Muscle layer of duodenum (tissue), 2 donors: ENCODE measurements around the gene GNAT2.
"Not testable (repeated sequence)": the region's sequence is repeated elsewhere in the genome, so short reads cannot be mapped to it uniquely, and the experiment has no call there.

ENCODE experiments used
- H3K27ac ChIP-seq: one replicate; pipeline ENCODE4 v1.7.0; 2013; ENCODE audit warnings: mild to moderate bottlenecking, low read length
- H3K27me3 ChIP-seq: one replicate; pipeline ENCODE4 v1.7.0; 2013; ENCODE audit warnings: low read depth, mild to moderate bottlenecking, control low read depth, low read length
- H3K36me3 ChIP-seq, 2 donors: one replicate each; pipeline ENCODE4 v1.7.0; 2013; ENCODE audit warnings: low read length in 2 of 2, control low read depth in 1 of 2, mild to moderate bottlenecking in 1 of 2; ENCODE audit not compliant: insufficient read depth in 2 of 2, control insufficient read depth in 1 of 2
- H3K4me1 ChIP-seq, 2 donors: one replicate each; pipeline ENCODE4 v1.7.0; 2013; ENCODE audit warnings: low read length in 2 of 2, mild to moderate bottlenecking in 2 of 2, control low read depth in 1 of 2, moderate library complexity in 1 of 2; ENCODE audit not compliant: insufficient read depth in 2 of 2, control insufficient read depth in 1 of 2
- H3K4me3 ChIP-seq, 2 donors: one replicate each; pipeline ENCODE4 v1.7.0; 2013; ENCODE audit warnings: low read length in 2 of 2, low read depth in 1 of 2, mild to moderate bottlenecking in 1 of 2
- H3K9me3 ChIP-seq, 2 donors: one replicate each; pipeline ENCODE4 v1.7.0; 2013; ENCODE audit warnings: low read length in 2 of 2, control low read depth in 1 of 2, mild to moderate bottlenecking in 1 of 2; ENCODE audit not compliant: control insufficient read depth in 1 of 2
- donor health status: healthy.

Gene GNAT2

GRCh38 chr1:109619576-109620400, at the start of gene GNAT2, which contains the start of gene AMPD2:
Gene GNAT2 (minus strand): TSS chr1:109619616. CDS start chr1:109612870, 6,746 bp downstream.
Gene AMPD2 (plus strand): TSS chr1:109619837. CDS start chr1:109621176, 1,339 bp downstream.
- Histone ChIP-seq H3K27ac (peak within 1 kb of the TSS; percentile 93), H3K4me3 (peak within 1 kb of the TSS; percentile 82 to 92), H3K9me3 (no peaks in the 10 kb centered on the region), H3K36me3 (peaks cover 0 to 7% of the 10 kb centered on the region in 2 donors), H3K4me1 (peaks cover 14 to 49% of the 10 kb centered on the region in 2 donors), H3K27me3 (no peaks in the 10 kb centered on the region)

DNA sequence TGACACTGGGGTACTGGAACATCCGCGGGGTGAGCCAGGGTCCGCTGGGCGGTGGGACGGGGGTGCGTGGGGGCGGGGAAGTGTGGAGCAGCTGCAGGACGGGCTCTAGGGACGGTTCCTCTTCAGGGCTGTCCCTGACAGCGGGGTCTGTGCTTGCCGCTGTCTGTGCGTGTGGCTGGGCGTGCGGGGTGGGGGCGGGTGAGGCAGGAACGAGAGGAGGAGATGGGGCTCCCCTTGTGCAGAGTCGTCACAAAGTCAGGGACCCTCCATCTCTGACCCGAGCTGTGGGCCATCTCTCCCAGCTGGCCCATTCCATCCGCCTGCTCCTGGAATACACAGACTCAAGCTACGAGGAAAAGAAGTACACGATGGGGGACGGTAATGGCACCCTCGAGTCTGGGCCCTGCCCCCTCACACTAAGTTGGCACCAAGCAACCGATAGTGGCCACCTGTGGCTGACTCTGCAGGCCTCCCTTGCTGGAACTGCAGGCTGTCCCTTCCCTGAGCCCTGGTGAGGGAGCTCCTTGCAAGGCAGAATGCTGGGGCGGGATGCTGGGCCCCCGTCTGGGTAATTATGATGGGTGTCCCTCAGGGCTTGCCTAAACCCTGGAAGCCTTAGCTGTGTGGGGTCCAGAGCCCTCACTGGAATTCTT, 48.8 kb upstream of the GNAT2 start:
- H3K4me3 ChIP-seq: peak overlapping the region; percentile 56 to 72
- H3K4me1 ChIP-seq: peaks cover 5 to 11% of the 10 kb centered on the region in 2 donors
- H3K27ac ChIP-seq: no peak overlapping the region
- no peaks in the 10 kb centered on the region for H3K9me3 ChIP-seq
- H3K36me3 ChIP-seq: peaks cover 3 to 10% of the 10 kb centered on the region in 2 donors
- no peaks in the 10 kb centered on the region for H3K27me3 ChIP-seq

- Histone ChIP-seq H3K27me3 (no peaks in the 10 kb centered on the region), H3K36me3 (peaks cover 3 to 7% of the 10 kb centered on the region in 2 donors), H3K4me1 (peaks cover 5 to 11% of the 10 kb centered on the region in 2 donors), H3K27ac (no peak within 1 kb of the TSS), H3K4me3 (peak within 1 kb of the TSS; percentile 56 to 72), H3K9me3 (no peaks in the 10 kb centered on the region)
Observed at GRCh38 chr1:109667452-109668122, 48.2 kb upstream of the GNAT2 start, which contains the start of gene GSTM2. Gene GSTM2 (plus strand): TSS chr1:109668057. CDS start chr1:109668116, 59 bp downstream.

DNA sequence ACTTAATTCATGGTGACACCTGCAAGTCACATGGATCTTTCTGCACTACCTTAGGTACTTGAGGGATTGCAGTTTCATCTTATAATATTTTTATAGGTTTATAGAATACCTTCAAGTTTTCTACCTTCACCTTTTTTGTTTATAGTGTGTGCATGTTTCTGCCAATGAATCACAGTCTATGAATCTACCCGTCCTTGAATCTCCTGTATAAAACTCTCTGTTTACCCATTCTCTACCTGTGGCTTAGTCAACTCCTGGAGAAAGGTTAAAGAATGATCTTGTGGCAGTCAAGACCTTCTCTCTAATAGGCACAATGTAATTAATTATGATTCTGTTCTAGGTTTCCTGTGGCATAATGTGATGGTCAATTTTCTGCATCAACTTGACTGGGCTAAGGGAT, 45.3 kb upstream of the GNAT2 start:
- Histone ChIP-seq H3K9me3 (no peaks in the 10 kb centered on the region), H3K27me3 (no peaks in the 10 kb centered on the region), H3K27ac (no peak overlapping the region), H3K4me3 (no peak overlapping the region), H3K36me3 (peaks cover 8 to 13% of the 10 kb centered on the region in 2 donors), H3K4me1 (peaks cover 5 to 11% of the 10 kb centered on the region in 2 donors)

DNA sequence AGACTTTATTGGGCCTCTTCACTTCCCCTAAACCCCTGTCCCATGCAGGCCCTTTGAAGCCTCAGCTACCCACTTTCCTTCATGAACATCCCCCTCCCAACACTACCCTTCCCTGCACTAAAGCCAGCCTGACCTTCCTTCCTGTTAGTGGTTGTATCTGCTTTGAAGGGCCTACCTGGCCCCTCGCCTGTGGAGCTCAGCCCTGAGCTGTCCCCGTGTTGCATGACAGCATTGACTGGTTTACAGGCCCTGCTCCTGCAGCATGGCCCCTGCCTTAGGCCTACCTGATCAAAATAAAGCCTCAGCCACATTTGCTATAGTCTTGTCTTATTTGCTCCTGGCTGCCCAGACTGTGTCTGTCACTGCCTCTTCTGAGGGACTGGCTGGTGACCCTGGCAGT, 42.0 kb upstream of the GNAT2 start:
- Histone ChIP-seq H3K27ac (no peak overlapping the region), H3K4me1 (peaks cover 0 to 10% of the 10 kb centered on the region in 2 donors)

DNA sequence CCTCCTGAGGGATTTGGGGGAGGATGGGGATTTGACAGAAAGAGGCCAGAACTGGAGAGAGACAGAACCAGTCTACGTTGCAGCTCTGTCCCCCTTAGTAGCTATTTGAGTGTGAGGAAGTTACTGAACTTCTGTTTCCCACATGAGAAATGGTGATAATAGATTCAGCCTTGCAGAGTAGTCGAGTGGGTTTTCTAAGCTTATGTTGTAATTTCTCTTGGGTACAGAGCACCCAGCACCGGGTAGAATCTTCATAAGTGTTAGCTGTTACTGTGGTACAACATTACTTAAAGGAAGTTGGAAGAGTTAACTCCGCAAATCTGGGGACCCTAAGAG, 41.2 kb upstream of the GNAT2 start:
- not testable (repeated sequence) for H3K4me3 ChIP-seq, H3K27me3 ChIP-seq, H3K9me3 ChIP-seq, H3K27ac ChIP-seq
- H3K36me3 ChIP-seq: peaks cover 14 to 30% of the 10 kb centered on the region in 2 donors
- peaks cover 0 to 14% of the 10 kb centered on the region in 2 donors for H3K4me1 ChIP-seq

More for the DNA sequence above, 42.0 kb upstream of the GNAT2 start:
- no peaks in the 10 kb centered on the region for H3K9me3 ChIP-seq
- peaks cover 14 to 30% of the 10 kb centered on the region in 2 donors for H3K36me3 ChIP-seq
- H3K27me3 ChIP-seq: no peaks in the 10 kb centered on the region
- H3K4me3 ChIP-seq: no peak overlapping the region

DNA sequence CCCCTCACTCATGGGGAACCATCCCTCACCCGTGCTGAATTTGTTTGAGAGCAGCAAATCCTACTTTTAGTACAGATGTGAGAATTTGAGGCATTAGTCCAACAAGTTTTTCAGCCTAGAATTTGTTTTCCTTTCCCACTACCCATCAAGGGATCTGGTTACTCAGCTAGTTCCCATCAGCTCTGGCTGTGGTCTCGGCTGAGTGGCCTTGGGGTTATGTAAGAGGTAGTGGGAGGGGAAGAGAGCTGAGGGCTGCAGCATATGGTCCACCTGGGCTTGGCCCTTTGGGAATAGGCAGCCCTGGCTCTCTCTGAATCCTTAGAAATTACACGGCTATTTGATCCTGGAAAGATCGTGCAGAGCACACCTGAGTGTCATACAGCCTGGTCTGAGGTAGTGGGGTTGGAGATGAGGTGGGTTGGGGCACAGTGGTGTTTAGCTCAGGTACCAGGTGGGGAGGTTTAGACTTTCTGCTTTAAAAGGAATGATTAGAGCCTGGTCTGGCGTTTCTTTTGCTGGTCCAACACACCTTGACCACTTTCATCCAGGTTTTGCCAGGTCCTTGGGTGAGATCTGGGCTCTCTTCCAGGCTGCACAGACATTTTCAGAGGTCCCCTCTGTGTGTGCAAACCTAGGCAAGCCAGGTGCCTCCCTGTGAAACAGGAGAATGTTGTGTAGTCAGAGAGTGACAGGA, 40.7 kb upstream of the GNAT2 start:
- Histone ChIP-seq H3K9me3 (no peaks in the 10 kb centered on the region), H3K4me3 (no peak overlapping the region), H3K27me3 (no peaks in the 10 kb centered on the region), H3K4me1 (peaks cover 0 to 19% of the 10 kb centered on the region in 2 donors), H3K36me3 (peaks cover 14 to 30% of the 10 kb centered on the region in 2 donors), H3K27ac (no peak overlapping the region)

DNA sequence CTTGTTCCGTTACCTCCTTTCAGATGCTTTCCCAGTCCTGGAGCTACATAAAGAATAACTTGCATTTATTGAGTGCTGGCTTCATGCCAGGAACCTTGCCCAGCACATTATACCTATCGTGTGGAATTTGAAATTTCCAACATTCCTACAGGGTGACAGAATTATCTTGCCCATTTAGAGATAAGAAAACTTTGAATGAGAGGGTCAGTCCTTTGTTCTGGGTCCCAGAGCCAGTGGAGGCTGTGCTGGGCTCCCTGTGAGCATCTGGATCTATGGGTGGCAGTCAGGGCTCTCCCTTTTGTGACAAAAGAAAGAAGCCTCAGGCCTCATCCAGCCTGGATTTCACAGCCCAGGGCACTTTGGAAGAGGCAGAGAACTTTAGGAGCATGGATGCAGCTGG, 39.7 kb upstream of the GNAT2 start:
- H3K4me3 ChIP-seq: no peak overlapping the region
- peaks cover 0 to 28% of the 10 kb centered on the region in 2 donors for H3K4me1 ChIP-seq
- H3K36me3 ChIP-seq: peaks cover 14 to 30% of the 10 kb centered on the region in 2 donors
- no peaks in the 10 kb centered on the region for H3K27me3 ChIP-seq
- no peak overlapping the region for H3K27ac ChIP-seq
- no peaks in the 10 kb centered on the region for H3K9me3 ChIP-seq

- peaks cover 0 to 28% of the 10 kb centered on the region in 2 donors for H3K4me1 ChIP-seq
- no peaks in the 10 kb centered on the region for H3K9me3 ChIP-seq
- H3K4me3 ChIP-seq: no peak overlapping the region
- peaks cover 14 to 30% of the 10 kb centered on the region in 2 donors for H3K36me3 ChIP-seq
- no peaks in the 10 kb centered on the region for H3K27me3 ChIP-seq
- no peak overlapping the region for H3K27ac ChIP-seq
Observed at GRCh38 chr1:109658533-109659042, 39.2 kb upstream of the GNAT2 start.

- H3K27ac ChIP-seq: no peak overlapping the region
- H3K9me3 ChIP-seq: no peaks in the 10 kb centered on the region
- peaks cover 0 to 28% of the 10 kb centered on the region in 2 donors for H3K4me1 ChIP-seq
- peaks cover 14 to 30% of the 10 kb centered on the region in 2 donors for H3K36me3 ChIP-seq
- H3K27me3 ChIP-seq: no peaks in the 10 kb centered on the region
- H3K4me3 ChIP-seq: no peak overlapping the region
Observed at GRCh38 chr1:109657970-109658369, 38.6 kb upstream of the GNAT2 start.
